ENCODE measurements around the gene SNRPA1. TPM values are rescaled to one million over a fixed set of nuclear protein-coding genes. Genes with fewer than 3 reads are reported as not detected.

The SNRPA1 gene
- total and polyA plus RNA-seq, 9 of the 15 experiments (the other 6 are each of a cell fraction or from before 2014, with no cell fraction given) = 62.7 to 245 (median 189) TPM

DNA sequence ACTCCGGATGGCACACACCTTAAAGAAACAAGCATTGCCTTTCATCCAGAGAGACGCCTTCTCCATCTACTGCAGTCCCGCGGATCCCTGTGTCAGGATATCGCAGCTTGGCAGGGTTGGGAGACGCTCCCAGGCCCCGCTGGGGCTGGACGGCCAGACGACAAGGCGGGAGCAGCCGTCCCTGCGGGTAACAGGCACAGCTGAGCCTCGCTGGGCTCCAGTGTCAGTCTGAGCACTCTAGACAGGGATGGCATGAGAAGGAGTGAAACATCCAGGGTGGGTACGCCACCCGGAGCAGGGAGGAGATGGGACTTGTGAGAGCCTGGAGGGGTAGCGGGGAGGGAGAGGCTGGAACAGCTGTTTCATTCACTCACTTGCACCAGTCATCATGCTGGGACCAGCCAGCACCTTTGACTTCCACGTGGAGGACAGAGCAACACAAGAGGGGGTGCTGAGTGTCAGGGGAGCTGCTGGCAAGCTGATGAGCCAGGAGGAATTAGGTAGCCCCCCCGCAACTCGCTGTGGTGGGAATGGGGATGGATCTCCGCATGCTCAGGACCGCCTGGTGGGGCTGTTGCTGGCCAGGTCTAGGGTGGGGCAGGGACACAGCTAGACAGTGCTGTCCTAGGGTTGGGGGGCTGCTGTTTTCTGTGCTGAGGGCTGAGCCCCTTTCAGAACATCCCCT lies 31.6 kb upstream of the SNRPA1 start:
- in situ Hi-C loops (cut with MboI) = no loop called here
- FAIRE-seq (no peak), ATAC-seq (peak; percentile 36; the same call in 1 of the 3 replicates), DNase-seq (ENCODE audit: extremely low read depth in 1 of 4, low spot score in 3 of 4) (no peak)
- Histone ChIP-seq H3K4me3 (no peak overlapping the region), H3K4me1 (replicated peaks in 1 of 2; ENCODE audit: control insufficient read depth in 2 of 2, insufficient read depth in 2 of 2, low read length in 2 of 2) (no peaks in the 10 kb centered on the region), H3K27me3 (ENCODE audit: control insufficient read depth in 2 of 2, insufficient read depth in 2 of 2, low read length in 2 of 2) (peaks cover 0 to 15% of the 10 kb centered on the region in 2 experiments; a peak in 2 of 5 replicates), H2AFZ (ENCODE audit: low read depth, low read length) (no peak overlapping the region), H3K27ac (ENCODE audit: extremely low read depth, low read depth, low read length) (no peak overlapping the region), H3K9me1 (ENCODE audit: control insufficient read depth, insufficient read depth, low read length) (no peaks in the 10 kb centered on the region), H3K4me2 (ENCODE audit: insufficient read depth, low read length) (no peak overlapping the region), H3K79me2 (ENCODE audit: control insufficient read depth, insufficient read depth, low read length) (no peaks in the 10 kb centered on the region), H3K36me3 (ENCODE audit: control insufficient read depth, insufficient read depth, low read length) (no peaks in the 10 kb centered on the region), H4K20me1 (replicated peaks; ENCODE audit: control insufficient read depth, insufficient read depth, low read length) (no peaks in the 10 kb centered on the region), H3K9me3 (replicated peaks; ENCODE audit: control insufficient read depth, insufficient read depth, low read depth, low read length) (no peaks in the 10 kb centered on the region), H3K9ac (ENCODE audit: insufficient read depth in 1 of 2, low read depth in 2 of 2, low read length in 2 of 2) (no peak overlapping the region)
- 44% methylated on average over 21 of the region's 21 CpGs for WGBS (ENCODE audit: insufficient coverage, low coverage, missing lambda C conversion rate)
- intact Hi-C loops (cut with micrococcal nuclease) = no loop called here
- no peak for TF ChIP-seq JUND (IDR thresholded peaks at IDR 0.05; ENCODE audit: borderline replicate concordance, low read depth, low read length)
- TF ChIP-seq JUND (tag; IDR thresholded peaks at IDR 0.05; ENCODE audit: borderline replicate concordance, low read depth, low read length) = no peak
- no peak for TF ChIP-seq CREM (IDR thresholded peaks at IDR 0.05; ENCODE audit: low read depth)
- TF ChIP-seq, protein P1, sequence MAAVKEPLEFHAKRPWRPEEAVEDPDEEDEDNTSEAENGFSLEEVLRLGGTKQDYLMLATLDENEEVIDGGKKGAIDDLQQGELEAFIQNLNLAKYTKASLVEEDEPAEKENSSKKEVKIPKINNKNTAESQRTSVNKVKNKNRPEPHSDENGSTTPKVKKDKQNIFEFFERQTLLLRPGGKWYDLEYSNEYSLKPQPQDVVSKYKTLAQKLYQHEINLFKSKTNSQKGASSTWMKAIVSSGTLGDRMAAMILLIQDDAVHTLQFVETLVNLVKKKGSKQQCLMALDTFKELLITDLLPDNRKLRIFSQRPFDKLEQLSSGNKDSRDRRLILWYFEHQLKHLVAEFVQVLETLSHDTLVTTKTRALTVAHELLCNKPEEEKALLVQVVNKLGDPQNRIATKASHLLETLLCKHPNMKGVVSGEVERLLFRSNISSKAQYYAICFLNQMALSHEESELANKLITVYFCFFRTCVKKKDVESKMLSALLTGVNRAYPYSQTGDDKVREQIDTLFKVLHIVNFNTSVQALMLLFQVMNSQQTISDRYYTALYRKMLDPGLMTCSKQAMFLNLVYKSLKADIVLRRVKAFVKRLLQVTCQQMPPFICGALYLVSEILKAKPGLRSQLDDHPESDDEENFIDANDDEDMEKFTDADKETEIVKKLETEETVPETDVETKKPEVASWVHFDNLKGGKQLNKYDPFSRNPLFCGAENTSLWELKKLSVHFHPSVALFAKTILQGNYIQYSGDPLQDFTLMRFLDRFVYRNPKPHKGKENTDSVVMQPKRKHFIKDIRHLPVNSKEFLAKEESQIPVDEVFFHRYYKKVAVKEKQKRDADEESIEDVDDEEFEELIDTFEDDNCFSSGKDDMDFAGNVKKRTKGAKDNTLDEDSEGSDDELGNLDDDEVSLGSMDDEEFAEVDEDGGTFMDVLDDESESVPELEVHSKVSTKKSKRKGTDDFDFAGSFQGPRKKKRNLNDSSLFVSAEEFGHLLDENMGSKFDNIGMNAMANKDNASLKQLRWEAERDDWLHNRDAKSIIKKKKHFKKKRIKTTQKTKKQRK (IDR thresholded peaks at IDR 0.05; ENCODE audit: borderline replicate concordance, low read depth, low read length) = no peak
- no TSS peak for BruUV-seq (replicated peaks)
- ChIA-PET POLR2A (interaction anchor here (0.6 to 1.3 kb wide), 5 partner anchors 11 to 67 kb away, joined by 3 read pairs; no protein-coding TSS in a partner anchor), CTCF (ENCODE audit: low intra/inter-chr PET ratio) (no interaction called here)

Measured in K562 (cell line).